GM06990 (cell line): ENCODE data around the gene PANX3.

Source experiments
- DNase-seq: peaks from one replicate; pipeline ENCODE4 v3.0.0-alpha.2; 2011; ENCODE audit not compliant: insufficient read length; ENCODE audit errors: extremely low read depth
- H3K27me3 ChIP-seq: replicated peaks from 2 replicates; pipeline ENCODE4 v1.6.0; 2011; ENCODE audit warnings: low read length; ENCODE audit not compliant: control insufficient read depth, insufficient read depth
- H3K36me3 ChIP-seq: 2 replicates; pipeline ENCODE4 v1.5.1; 2011; ENCODE audit warnings: low read length; ENCODE audit not compliant: control insufficient read depth, insufficient read depth
- H3K4me3 ChIP-seq: replicated peaks from 2 replicates; pipeline ENCODE4 v1.5.1; 2011; ENCODE audit warnings: low read depth, mild to moderate bottlenecking, control low read depth, low read length
- CTCF ChIP-seq: IDR thresholded peaks from 2 replicates; pipeline ENCODE4 v1.5.1; 2011; ENCODE audit warnings: low read length, control low read depth, mild to moderate bottlenecking, inconsistent platforms; ENCODE audit not compliant: insufficient read depth, poor library complexity, severe bottlenecking

PANX3 gene, protein sequence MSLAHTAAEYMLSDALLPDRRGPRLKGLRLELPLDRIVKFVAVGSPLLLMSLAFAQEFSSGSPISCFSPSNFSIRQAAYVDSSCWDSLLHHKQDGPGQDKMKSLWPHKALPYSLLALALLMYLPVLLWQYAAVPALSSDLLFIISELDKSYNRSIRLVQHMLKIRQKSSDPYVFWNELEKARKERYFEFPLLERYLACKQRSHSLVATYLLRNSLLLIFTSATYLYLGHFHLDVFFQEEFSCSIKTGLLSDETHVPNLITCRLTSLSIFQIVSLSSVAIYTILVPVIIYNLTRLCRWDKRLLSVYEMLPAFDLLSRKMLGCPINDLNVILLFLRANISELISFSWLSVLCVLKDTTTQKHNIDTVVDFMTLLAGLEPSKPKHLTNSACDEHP

GRCh38 chr11:124611064-124611463 is at the start of gene PANX3:
TSS of gene PANX3 (plus strand) at chr11:124611428. CDS start at chr11:124611557, 129 bp downstream.
- Histone ChIP-seq H3K27me3 (no peaks in the 10 kb centered on the region), H3K36me3 (no peaks in the 10 kb centered on the region), H3K4me3 (no peak within 1 kb of the TSS)
- no peak for TF ChIP-seq CTCF
- no peak for DNase-seq

- DNase-seq = no peak
- H3K4me3 ChIP-seq = no peak within 1 kb of the TSS
- H3K27me3 ChIP-seq = no peaks in the 10 kb centered on the region; the same call in 1 of the 2 replicates
- no peak for TF ChIP-seq CTCF
- H3K36me3 ChIP-seq = no peaks in the 10 kb centered on the region
Observed at GRCh38 chr11:124569697-124570096, 41.5 kb upstream of the PANX3 start, which contains the start of gene OR8A1. TSS of gene OR8A1 (plus strand) at chr11:124569997. CDS start at chr11:124570120, 123 bp downstream.

DNA sequence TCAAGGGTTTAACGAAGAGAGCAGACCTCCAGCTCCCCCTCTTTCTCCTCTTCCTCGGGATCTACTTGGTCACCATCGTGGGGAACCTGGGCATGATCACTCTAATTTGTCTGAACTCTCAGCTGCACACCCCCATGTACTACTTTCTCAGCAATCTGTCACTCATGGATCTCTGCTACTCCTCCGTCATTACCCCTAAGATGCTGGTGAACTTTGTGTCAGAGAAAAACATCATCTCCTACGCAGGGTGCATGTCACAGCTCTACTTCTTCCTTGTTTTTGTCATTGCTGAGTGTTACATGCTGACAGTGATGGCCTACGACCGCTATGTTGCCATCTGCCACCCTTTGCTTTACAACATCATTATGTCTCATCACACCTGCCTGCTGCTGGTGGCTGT is 41.1 kb upstream of the PANX3 start:
- no peaks in the 10 kb centered on the region for H3K36me3 ChIP-seq
- no peaks in the 10 kb centered on the region; the same call in 1 of the 2 replicates for H3K27me3 ChIP-seq
- no peak overlapping the region for H3K4me3 ChIP-seq
- TF ChIP-seq CTCF = no peak
- no peak for DNase-seq

DNA sequence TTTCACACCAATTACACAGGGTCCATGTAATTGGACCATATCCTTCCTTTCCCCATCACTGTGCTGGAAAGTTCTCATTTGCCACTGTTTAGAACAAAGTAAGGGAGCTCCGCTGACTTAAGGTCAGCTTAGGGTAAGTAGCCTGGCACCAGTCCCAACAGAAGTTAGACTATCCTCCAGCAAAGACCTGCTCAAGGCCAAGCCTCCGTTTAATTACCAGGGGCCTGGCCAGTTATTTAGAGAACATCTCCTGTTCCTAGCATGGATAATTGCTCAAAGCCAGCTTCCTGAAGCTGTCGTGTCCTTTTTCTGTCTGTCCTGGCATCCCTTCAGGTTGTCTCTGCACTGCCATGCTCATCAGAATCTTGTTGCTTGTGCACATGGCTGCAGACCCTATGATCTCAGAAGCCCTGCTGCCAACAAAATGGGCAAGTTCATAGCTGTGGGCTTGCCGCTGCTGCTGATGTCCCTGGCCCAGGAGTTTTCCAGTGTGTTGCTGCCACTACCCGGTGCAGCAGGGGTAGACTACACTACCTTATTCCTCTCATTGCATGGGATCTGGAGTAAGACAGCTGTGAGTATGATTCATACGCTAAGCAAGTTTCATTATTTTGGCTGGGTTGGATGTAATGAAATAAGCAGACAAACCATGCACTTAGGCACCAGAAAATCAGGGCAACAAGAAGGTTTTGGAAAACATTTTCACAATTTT is 33.4 kb upstream of the PANX3 start:
- no peak for DNase-seq
- H3K36me3 ChIP-seq = no peaks in the 10 kb centered on the region
- H3K4me3 ChIP-seq = no peak overlapping the region
- peaks cover 1% of the 10 kb centered on the region; the same call in 1 of the 2 replicates for H3K27me3 ChIP-seq
- no peak for TF ChIP-seq CTCF

DNA sequence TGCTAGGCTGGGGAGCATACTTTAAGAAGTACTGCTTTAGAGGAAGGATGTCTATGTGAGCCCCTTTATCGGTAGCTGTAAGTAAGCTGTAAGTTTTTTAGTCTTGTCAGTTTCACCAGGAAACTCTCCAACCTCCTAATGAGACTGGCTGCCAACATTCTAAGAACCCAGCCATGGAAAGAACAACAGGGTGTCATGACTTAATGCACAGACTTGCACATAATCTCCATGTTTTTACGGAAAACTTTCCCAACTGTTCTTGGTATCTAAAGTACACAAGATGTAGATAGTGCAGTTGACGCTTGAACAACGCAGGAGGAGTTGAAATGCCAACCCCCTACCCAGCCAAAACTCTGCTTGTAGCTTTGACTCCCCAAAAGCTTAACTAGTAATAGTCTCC is 32.5 kb upstream of the PANX3 start:
- H3K4me3 ChIP-seq = no peak overlapping the region
- no peak for TF ChIP-seq CTCF
- DNase-seq = no peak
- peaks cover 1% of the 10 kb centered on the region; the same call in 1 of the 2 replicates for H3K27me3 ChIP-seq
- H3K36me3 ChIP-seq = no peaks in the 10 kb centered on the region
